ENCODE data around the gene SEMA4B. TPM values are rescaled to one million over a fixed set of nuclear protein-coding genes. Genes with fewer than 3 reads are reported as not detected.
A peak's percentile ranks its signal among the peaks of the same experiment; 100 is the strongest.

Gene SEMA4B
- total and polyA plus RNA-seq, 9 of the 15 experiments (the other 6 are each of a cell fraction or from before 2014, with no cell fraction given): 1.3 to 33.6 (median 11.0) TPM

DNA sequence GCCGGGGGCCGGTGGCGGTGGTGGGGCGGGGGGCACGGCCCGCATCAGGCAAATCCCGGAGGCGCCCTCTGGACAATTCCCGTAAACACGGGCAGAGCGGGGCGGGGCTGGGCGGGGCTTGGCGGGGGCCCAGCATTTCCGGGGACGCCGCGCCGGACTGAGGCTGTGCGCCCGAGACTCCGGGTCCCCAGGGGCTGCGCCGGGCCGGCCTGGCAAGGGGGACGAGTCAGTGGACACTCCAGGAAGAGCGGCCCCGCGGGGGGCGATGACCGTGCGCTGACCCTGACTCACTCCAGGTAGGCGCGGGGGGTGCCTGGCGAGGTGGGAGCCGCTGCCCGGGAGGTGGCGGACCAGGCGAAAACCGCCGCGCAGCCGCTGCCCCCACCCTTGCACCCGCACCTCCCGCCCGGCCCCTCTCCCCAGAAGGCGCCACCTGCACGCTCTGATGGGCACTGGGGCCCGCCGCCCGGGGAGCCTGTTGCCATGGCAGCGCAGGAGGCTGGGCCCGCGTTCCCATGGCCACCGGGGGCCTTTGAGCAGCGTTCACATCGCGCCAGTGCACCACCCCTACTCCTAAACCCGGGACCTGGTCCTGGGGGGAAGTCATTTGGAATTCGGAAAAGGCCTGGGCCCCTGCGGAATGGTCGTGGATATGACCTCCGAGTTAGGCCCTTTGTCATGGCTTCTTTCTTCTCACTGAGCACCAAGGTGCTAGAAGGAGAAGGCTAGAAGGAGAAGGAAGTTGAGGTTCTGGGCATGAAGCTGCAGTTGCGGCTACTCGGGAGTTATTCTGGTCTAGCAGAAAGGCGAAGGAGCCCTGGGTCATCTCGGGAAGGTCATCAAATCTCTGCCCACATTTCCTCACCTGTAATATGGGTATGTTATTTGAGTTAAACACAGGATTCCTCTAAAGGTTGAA, 16.1 kb upstream of the SEMA4B start (continued):
- TF ChIP-seq, protein P1, sequence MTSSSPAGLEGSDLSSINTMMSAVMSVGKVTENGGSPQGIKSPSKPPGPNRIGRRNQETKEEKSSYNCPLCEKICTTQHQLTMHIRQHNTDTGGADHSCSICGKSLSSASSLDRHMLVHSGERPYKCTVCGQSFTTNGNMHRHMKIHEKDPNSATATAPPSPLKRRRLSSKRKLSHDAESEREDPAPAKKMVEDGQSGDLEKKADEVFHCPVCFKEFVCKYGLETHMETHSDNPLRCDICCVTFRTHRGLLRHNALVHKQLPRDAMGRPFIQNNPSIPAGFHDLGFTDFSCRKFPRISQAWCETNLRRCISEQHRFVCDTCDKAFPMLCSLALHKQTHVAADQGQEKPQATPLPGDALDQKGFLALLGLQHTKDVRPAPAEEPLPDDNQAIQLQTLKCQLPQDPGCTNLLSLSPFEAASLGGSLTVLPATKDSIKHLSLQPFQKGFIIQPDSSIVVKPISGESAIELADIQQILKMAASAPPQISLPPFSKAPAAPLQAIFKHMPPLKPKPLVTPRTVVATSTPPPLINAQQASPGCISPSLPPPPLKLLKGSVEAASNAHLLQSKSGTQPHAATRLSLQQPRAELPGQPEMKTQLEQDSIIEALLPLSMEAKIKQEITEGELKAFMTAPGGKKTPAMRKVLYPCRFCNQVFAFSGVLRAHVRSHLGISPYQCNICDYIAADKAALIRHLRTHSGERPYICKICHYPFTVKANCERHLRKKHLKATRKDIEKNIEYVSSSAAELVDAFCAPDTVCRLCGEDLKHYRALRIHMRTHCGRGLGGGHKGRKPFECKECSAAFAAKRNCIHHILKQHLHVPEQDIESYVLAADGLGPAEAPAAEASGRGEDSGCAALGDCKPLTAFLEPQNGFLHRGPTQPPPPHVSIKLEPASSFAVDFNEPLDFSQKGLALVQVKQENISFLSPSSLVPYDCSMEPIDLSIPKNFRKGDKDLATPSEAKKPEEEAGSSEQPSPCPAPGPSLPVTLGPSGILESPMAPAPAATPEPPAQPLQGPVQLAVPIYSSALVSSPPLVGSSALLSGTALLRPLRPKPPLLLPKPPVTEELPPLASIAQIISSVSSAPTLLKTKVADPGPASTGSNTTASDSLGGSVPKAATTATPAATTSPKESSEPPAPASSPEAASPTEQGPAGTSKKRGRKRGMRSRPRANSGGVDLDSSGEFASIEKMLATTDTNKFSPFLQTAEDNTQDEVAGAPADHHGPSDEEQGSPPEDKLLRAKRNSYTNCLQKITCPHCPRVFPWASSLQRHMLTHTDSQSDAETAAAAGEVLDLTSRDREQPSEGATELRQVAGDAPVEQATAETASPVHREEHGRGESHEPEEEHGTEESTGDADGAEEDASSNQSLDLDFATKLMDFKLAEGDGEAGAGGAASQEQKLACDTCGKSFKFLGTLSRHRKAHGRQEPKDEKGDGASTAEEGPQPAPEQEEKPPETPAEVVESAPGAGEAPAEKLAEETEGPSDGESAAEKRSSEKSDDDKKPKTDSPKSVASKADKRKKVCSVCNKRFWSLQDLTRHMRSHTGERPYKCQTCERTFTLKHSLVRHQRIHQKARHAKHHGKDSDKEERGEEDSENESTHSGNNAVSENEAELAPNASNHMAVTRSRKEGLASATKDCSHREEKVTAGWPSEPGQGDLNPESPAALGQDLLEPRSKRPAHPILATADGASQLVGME (CRISPR knock-in tag; IDR thresholded peaks at IDR 0.05): peak; percentile 99
- TF ChIP-seq, protein P2, sequence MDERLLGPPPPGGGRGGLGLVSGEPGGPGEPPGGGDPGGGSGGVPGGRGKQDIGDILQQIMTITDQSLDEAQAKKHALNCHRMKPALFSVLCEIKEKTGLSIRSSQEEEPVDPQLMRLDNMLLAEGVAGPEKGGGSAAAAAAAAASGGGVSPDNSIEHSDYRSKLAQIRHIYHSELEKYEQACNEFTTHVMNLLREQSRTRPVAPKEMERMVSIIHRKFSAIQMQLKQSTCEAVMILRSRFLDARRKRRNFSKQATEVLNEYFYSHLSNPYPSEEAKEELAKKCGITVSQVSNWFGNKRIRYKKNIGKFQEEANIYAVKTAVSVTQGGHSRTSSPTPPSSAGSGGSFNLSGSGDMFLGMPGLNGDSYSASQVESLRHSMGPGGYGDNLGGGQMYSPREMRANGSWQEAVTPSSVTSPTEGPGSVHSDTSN (CRISPR knock-in tag; IDR thresholded peaks at IDR 0.05; ENCODE audit: low read depth): no peak
- TF ChIP-seq, protein P2 (tag; conservative IDR thresholded peaks at IDR 0.05; ENCODE audit: low read depth): no peak
- TF ChIP-seq, protein P3, sequence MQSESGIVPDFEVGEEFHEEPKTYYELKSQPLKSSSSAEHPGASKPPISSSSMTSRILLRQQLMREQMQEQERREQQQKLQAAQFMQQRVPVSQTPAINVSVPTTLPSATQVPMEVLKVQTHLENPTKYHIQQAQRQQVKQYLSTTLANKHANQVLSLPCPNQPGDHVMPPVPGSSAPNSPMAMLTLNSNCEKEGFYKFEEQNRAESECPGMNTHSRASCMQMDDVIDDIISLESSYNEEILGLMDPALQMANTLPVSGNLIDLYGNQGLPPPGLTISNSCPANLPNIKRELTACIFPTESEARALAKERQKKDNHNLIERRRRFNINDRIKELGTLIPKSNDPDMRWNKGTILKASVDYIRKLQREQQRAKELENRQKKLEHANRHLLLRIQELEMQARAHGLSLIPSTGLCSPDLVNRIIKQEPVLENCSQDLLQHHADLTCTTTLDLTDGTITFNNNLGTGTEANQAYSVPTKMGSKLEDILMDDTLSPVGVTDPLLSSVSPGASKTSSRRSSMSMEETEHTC (IDR thresholded peaks at IDR 0.05): no peak
- TF ChIP-seq SIN3B (IDR thresholded peaks at IDR 0.05; ENCODE audit: low read depth) (0 out of 2 replicates have a peak, but pooled peaks have one; percentile 19), XRCC5 (IDR thresholded peaks at IDR 0.05; ENCODE audit: low read depth, low read length) (no peak), SMAD3 (CRISPR knock-in tag; conservative IDR thresholded peaks at IDR 0.05) (no peak), STAG1 (CRISPR knock-in tag; IDR thresholded peaks at IDR 0.05; ENCODE audit: borderline replicate concordance) (no peak; the same call in 1 of the 2 replicates), KAT8 (IDR thresholded peaks at IDR 0.05; ENCODE audit: low read depth) (no peak), RBM15 (IDR thresholded peaks at IDR 0.05; ENCODE audit: insufficient read depth, low read length) (no peak), SMARCA4 (IDR thresholded peaks at IDR 0.05) (no peak), CBFB (CRISPR knock-in tag; IDR thresholded peaks at IDR 0.05) (no peak), RBM14 (IDR thresholded peaks at IDR 0.05; ENCODE audit: borderline replicate concordance, insufficient read depth, low read depth, low read length) (no peak), KLF10 (CRISPR knock-in tag; IDR thresholded peaks at IDR 0.05) (no peak), KDM5B (IDR thresholded peaks at IDR 0.05; ENCODE audit: insufficient replicate concordance, low read depth, low read length) (no peak), TCF7L2 (IDR thresholded peaks at IDR 0.05; ENCODE audit: low read depth, low read length) (no peak)
- TF ChIP-seq, protein P4, sequence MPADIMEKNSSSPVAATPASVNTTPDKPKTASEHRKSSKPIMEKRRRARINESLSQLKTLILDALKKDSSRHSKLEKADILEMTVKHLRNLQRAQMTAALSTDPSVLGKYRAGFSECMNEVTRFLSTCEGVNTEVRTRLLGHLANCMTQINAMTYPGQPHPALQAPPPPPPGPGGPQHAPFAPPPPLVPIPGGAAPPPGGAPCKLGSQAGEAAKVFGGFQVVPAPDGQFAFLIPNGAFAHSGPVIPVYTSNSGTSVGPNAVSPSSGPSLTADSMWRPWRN (IDR thresholded peaks at IDR 0.05; ENCODE audit: low read depth): no peak
